Tibial nerve (tissue), 4 donors: ENCODE measurements around the gene NOX5. TPM values are rescaled to one million over a fixed set of nuclear protein-coding genes. Genes with fewer than 3 reads are reported as not detected.

ENCODE experiments used
- DNase-seq, 2 donors: peaks; one replicate each; pipeline ENCODE4 v3.0.0-alpha.2; 2019; ENCODE audit warnings: low spot score in 2 of 2
- H3K27ac ChIP-seq, 4 donors: fragments of 200-600 bp; sonication (generic) in 3 of 4; one replicate each; pipeline ENCODE4 v1.5.1; 2017 to 2019; ENCODE audit warnings: mild to moderate bottlenecking in 1 of 4
- H3K27me3 ChIP-seq, 2 donors: fragments of 200-600 bp; sonication (generic) in 1 of 2; one replicate each; pipeline versions ENCODE4 v1.5.1 to v1.6.0; 2017 to 2019
- H3K36me3 ChIP-seq, 3 donors: fragments of 200-600 bp; sonication (generic); one replicate each; pipeline ENCODE4 v1.5.1; 2018 to 2019
- H3K4me1 ChIP-seq, 4 donors: fragments of 200-600 bp; sonication (generic) in 3 of 4; one replicate each; pipeline ENCODE4 v1.5.1; 2017 to 2019
- H3K4me3 ChIP-seq, 4 donors: fragments of 200-600 bp; sonication (generic) in 3 of 4; one replicate each; pipeline ENCODE4 v1.5.1; 2017 to 2019; ENCODE audit warnings: mild to moderate bottlenecking in 1 of 4, moderate library complexity in 1 of 4
- H3K9me3 ChIP-seq, 4 donors: fragments of 200-600 bp; sonication (generic) in 3 of 4; one replicate each; pipeline ENCODE4 v1.5.1; 2017 to 2019
- EP300 ChIP-seq, 2 donors: sonication (generic); formaldehyde crosslinking; IDR thresholded peaks; one replicate each; pipeline ENCODE4 v1.6.1; 2017; ENCODE audit warnings: antibody characterized with exemption in 2 of 2, mild to moderate bottlenecking in 1 of 2
- POLR2A ChIP-seq, 2 donors: fragments of 450-650 bp; IDR thresholded peaks; one replicate each; pipeline ENCODE4 v1.6.1; 2017; ENCODE audit warnings: antibody characterized with exemption in 2 of 2, mild to moderate bottlenecking in 2 of 2, moderate library complexity in 2 of 2
- WGBS, 2 donors: methylation state at CpG; one replicate each; pipeline ENCODE4 v1.1.5; 2018; 5-methylcytosine and 5-hydroxymethylcytosine counted together
- total RNA-seq, 4 donors: library from RNA; depleted of rRNA; stranded (reverse); fragments of >200 nt; gene quantifications; one replicate each; pipeline ENCODE4 v1.1.0, GENCODE V29; 2016
- TF ChIP-seq, protein P1 (sequence below), 5 experiments: fragments of 200-600 bp in 3 of 5; fragments of 450-650 bp in 2 of 5; sonication (generic) in 3 of 5; IDR thresholded peaks; one replicate each; pipeline ENCODE4 v1.5.1; 2016 to 2019; ENCODE audit warnings: antibody characterized with exemption in 5 of 5, mild to moderate bottlenecking in 3 of 5, moderate library complexity in 2 of 5

NOX5 gene
- total RNA-seq, 4 donors from 2014 or later: 0.21 to 2.7 (median 1.1) TPM

DNA sequence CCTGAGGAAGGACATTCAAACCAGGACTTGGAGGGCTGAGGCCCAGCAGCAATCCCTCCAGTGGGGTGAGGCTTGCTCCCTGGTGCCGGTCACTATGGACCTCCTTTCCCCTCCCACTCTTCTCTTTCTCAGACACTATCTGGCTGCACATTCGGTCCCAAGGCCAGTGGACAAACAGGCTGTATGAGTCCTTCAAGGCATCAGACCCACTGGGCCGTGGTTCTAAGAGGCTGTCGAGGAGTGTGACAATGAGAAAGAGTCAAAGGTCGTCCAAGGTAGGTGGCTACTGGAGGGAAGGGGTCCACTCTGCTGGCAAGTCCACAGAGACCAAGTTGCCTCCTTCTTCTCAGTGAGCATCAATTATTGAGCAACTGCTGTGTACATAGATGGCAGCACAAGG is 28.0 kb downstream of the NOX5 start:
- WGBS, 2 donors: 90 to 97% methylated on average over 5 of the region's 5 CpGs
- H3K4me3 ChIP-seq: no peak overlapping the region
- no peak for DNase-seq

GRCh38 chr15:69045802-69046201 is 31.3 kb downstream of the NOX5 start:
- H3K27ac ChIP-seq: no peak overlapping the region
- TF ChIP-seq EP300 (IDR thresholded peaks at IDR 0.05) (no peak), POLR2A (IDR thresholded peaks at IDR 0.05) (no peak)
- TF ChIP-seq, protein P1, sequence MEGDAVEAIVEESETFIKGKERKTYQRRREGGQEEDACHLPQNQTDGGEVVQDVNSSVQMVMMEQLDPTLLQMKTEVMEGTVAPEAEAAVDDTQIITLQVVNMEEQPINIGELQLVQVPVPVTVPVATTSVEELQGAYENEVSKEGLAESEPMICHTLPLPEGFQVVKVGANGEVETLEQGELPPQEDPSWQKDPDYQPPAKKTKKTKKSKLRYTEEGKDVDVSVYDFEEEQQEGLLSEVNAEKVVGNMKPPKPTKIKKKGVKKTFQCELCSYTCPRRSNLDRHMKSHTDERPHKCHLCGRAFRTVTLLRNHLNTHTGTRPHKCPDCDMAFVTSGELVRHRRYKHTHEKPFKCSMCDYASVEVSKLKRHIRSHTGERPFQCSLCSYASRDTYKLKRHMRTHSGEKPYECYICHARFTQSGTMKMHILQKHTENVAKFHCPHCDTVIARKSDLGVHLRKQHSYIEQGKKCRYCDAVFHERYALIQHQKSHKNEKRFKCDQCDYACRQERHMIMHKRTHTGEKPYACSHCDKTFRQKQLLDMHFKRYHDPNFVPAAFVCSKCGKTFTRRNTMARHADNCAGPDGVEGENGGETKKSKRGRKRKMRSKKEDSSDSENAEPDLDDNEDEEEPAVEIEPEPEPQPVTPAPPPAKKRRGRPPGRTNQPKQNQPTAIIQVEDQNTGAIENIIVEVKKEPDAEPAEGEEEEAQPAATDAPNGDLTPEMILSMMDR (IDR thresholded peaks at IDR 0.05): no peak
- DNase-seq: no peak
- H3K4me1 ChIP-seq: no peaks in the 10 kb centered on the region
- 54 to 59% methylated on average over 8 of the region's 8 CpGs for WGBS, 2 donors
- no peak overlapping the region for H3K4me3 ChIP-seq
- H3K36me3 ChIP-seq: no peaks in the 10 kb centered on the region
- H3K9me3 ChIP-seq: no peaks in the 10 kb centered on the region
- H3K27me3 ChIP-seq: peaks cover 0 to 2% of the 10 kb centered on the region in 2 donors

More for the DNA sequence above, 28.0 kb downstream of the NOX5 start:
- Histone ChIP-seq H3K27ac (no peak overlapping the region), H3K36me3 (no peaks in the 10 kb centered on the region), H3K27me3 (no peaks in the 10 kb centered on the region), H3K4me1 (no peaks in the 10 kb centered on the region), H3K9me3 (no peaks in the 10 kb centered on the region)
- TF ChIP-seq, protein P1 (IDR thresholded peaks at IDR 0.05): no peak
- TF ChIP-seq EP300 (IDR thresholded peaks at IDR 0.05): no peak
- TF ChIP-seq POLR2A (IDR thresholded peaks at IDR 0.05): no peak

DNA sequence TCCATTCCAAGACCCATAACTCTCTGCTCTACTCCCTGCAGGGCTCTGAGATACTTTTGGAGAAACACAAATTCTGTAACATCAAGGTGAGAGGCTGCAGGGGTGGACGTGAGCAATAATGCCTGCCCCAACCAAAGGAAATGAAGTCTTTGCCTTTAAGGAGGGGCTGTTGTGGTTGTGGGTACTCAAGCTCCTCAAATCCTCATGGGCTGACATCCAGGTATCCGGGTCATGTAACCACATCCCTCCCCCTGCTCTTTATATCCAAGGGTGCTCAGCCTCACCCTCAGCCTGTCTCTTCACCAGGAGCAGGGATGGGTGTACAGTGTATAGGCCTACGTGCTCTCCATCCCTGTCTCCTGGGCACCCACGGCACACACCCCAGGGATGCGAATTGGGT is 32.3 kb downstream of the NOX5 start:
- Histone ChIP-seq H3K4me1 (no peaks in the 10 kb centered on the region), H3K9me3 (no peaks in the 10 kb centered on the region), H3K4me3 (no peak overlapping the region), H3K27me3 (peaks cover 0 to 2% of the 10 kb centered on the region in 2 donors), H3K27ac (no peak overlapping the region), H3K36me3 (no peaks in the 10 kb centered on the region)
- 71 to 86% methylated on average over 5 of the region's 5 CpGs for WGBS, 2 donors
- DNase-seq: no peak
- TF ChIP-seq POLR2A (IDR thresholded peaks at IDR 0.05) (no peak), EP300 (IDR thresholded peaks at IDR 0.05) (no peak)
- TF ChIP-seq, protein P1 (IDR thresholded peaks at IDR 0.05): no peak

DNA sequence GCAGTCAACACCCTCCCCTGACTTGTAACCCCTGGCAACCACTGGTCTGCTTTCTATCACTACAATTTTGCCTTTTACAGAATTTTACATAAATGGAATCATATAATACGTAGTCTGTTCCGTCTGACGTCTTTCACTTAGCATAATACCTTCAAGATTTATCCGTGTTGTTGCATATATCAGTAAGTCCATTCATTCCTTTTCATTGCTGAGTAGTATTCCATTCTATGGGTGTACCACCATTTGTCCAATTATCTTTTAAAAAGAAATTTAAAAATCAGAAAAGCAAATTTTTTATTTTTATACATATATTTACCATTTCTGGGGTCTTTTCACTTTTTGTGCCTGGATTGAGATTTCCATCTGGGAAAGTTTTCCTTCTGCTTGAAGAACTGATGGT is 35.5 kb downstream of the NOX5 start:
- no peaks in the 10 kb centered on the region for H3K4me1 ChIP-seq
- no peak for DNase-seq
- no peak overlapping the region for H3K27ac ChIP-seq
- peaks cover 0 to 2% of the 10 kb centered on the region in 2 donors for H3K27me3 ChIP-seq
- no peaks in the 10 kb centered on the region for H3K9me3 ChIP-seq
- H3K36me3 ChIP-seq: no peaks in the 10 kb centered on the region
- TF ChIP-seq, protein P1 (IDR thresholded peaks at IDR 0.05): no peak
- TF ChIP-seq EP300 (IDR thresholded peaks at IDR 0.05) (no peak), POLR2A (IDR thresholded peaks at IDR 0.05) (no peak)
- 89 to 93% methylated on average over 4 of the region's 4 CpGs for WGBS, 2 donors
- no peak overlapping the region for H3K4me3 ChIP-seq

DNA sequence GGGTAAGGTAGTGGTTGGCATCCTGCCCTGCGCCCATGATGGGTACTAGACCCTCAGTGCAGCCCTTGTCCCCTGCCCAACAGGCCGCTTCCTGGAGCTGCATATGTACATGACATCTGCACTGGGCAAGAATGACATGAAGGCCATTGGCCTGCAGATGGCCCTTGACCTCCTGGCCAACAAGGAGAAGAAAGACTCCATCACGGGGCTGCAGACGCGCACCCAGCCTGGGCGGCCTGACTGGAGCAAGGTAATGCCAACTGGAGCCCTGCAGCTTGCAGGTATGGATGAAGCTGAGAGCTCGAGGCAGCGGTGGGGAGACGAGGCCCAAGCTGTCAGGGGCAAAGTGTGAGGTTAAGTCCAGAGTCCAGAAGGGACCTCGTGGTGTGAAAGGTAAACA is 40.8 kb downstream of the NOX5 start:
- no peaks in the 10 kb centered on the region for H3K9me3 ChIP-seq
- H3K4me3 ChIP-seq: no peak overlapping the region
- no peak overlapping the region for H3K27ac ChIP-seq
- no peaks in the 10 kb centered on the region for H3K36me3 ChIP-seq
- WGBS, 2 donors: 90 to 91% methylated on average over 10 of the region's 10 CpGs
- TF ChIP-seq, protein P1 (IDR thresholded peaks at IDR 0.05): no peak
- TF ChIP-seq POLR2A (IDR thresholded peaks at IDR 0.05) (no peak), EP300 (IDR thresholded peaks at IDR 0.05) (no peak)
- peaks cover 1 to 3% of the 10 kb centered on the region in 2 donors for H3K27me3 ChIP-seq
- DNase-seq: no peak
- peaks cover 0 to 9% (median 0%) of the 10 kb centered on the region in 4 donors for H3K4me1 ChIP-seq
